PFSK-1 (cell line): Measurements from ENCODE around the gene RGS3.

Experiments used
- FOXP2 ChIP-seq: optimal IDR thresholded peaks from 2 replicates; pipeline ENCODE3; 2011; ENCODE audit warnings: borderline replicate concordance, control low read depth, inconsistent platforms; ENCODE audit not compliant: insufficient read depth; ENCODE audit errors: extremely low read length, extremely low read depth
- POLR2AphosphoS5 ChIP-seq: IDR thresholded peaks from 2 replicates; pipeline ENCODE4 v1.6.1; 2012; ENCODE audit warnings: low read depth, mild to moderate bottlenecking, control low read depth, low read length, moderate library complexity
- REST ChIP-seq, 2 experiments: IDR thresholded peaks; 2 replicates each; pipeline versions ENCODE4 v1.6.1 to v1.8.0; 2011 to 2012; ENCODE audit warnings: low read depth in 2 of 2, low read length in 2 of 2, control low read depth in 1 of 2, inconsistent platforms in 1 of 2, mild to moderate bottlenecking in 1 of 2, moderate library complexity in 1 of 2; ENCODE audit not compliant: insufficient read depth in 1 of 2
- SIN3A ChIP-seq: IDR thresholded peaks from 2 replicates; pipeline ENCODE4 v1.6.1; 2012; ENCODE audit warnings: mild to moderate bottlenecking, low read length, moderate library complexity, borderline replicate concordance; ENCODE audit not compliant: insufficient read depth
- TAF1 ChIP-seq: IDR thresholded peaks from 2 replicates; pipeline ENCODE4 v1.6.1; 2012; ENCODE audit warnings: low read length, control low read depth, borderline replicate concordance; ENCODE audit not compliant: insufficient read depth

Gene RGS3

GRCh38 chr9:113590991-113591898 is 127.7 kb downstream of the RGS3 start:
- TF ChIP-seq REST (IDR thresholded peaks at IDR 0.05; ENCODE audit: insufficient read depth in 1 of 2, low read depth in 2 of 2, low read length in 2 of 2) (no peak), SIN3A (no peak), POLR2AphosphoS5 (no peak), FOXP2 (no peak), TAF1 (no peak)

DNA sequence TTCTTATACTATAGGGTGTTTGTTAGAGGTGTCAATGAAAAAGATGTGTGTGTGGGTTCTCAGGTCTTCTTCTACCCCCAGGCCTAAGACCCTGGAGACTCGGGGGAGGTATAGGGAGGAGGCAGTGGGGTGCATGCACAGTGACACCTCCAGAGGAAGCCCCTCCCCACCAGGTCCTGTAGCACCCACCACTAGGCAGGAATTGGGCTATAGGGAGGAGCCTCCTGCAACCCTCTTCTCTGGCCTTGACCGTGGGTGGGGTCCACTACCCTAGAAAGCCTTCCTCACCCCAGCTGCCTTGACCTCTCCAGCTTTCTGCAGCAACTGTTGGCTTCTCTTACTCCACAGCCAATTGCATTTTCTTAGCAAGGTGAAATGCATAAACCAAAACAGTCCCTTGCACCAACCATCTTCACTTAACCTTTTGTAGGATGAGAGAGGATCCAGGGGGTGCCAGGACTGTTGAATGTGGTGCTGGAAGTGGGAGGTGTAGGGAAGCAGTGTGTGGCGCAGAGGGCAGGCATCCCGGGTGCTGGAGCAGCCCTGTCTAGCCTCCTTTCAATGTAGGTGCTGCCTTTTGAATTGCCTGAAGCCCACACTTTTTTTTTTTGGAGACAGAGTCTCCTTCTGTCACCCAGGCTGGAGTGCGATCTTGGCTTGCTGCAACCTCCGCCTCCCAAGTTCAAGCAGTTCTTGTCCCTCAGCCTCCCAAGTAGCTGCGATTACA is 128.5 kb downstream of the RGS3 start:
- TF ChIP-seq FOXP2: no peak
- no peak for TF ChIP-seq TAF1
- no peak for TF ChIP-seq POLR2AphosphoS5
- no peak for TF ChIP-seq SIN3A
- no peak for TF ChIP-seq REST (IDR thresholded peaks at IDR 0.05; ENCODE audit: insufficient read depth in 1 of 2, low read depth in 2 of 2, low read length in 2 of 2)

GRCh38 chr9:113592876-113593575 is 129.5 kb downstream of the RGS3 start:
- no peak for TF ChIP-seq REST (IDR thresholded peaks at IDR 0.05; ENCODE audit: insufficient read depth in 1 of 2, low read depth in 2 of 2, low read length in 2 of 2)
- no peak for TF ChIP-seq SIN3A
- no peak for TF ChIP-seq TAF1
- no peak for TF ChIP-seq FOXP2
- no peak for TF ChIP-seq POLR2AphosphoS5

DNA sequence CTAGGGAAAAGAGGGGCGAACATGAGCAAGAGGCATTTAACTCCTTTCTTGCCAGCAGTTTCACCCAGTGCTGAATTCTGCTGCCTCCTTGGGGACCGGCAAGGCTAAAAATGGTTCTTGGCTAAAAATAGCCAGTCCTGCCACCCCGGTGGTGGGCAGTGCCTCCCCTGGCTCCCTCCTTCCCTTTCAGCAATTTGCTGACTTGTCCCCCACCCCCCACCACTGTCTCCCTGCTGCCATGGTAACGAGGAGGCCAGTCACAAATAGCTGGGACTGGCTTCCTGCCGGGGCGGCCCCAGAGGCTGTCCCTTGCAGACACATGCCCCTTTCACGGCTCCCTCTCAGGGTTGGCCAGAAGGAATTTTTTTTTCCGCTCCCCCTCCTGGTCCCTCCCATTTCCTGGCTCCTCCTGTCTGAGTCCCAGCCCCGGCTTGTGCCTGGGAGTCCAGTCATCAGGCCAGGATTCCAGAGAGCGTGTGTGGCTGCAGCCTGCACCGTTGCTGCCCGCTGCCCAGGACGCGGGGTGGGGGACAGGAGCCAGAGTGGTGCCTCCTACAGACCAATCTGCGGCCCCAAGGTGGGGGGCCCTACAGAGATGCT is 130.3 kb downstream of the RGS3 start:
- TF ChIP-seq SIN3A: 0 out of 2 replicates have a peak, but pooled peaks have one; percentile 41
- no peak for TF ChIP-seq FOXP2
- peak; percentile 97 for TF ChIP-seq TAF1
- peak; percentile 98 for TF ChIP-seq POLR2AphosphoS5
- TF ChIP-seq REST (IDR thresholded peaks at IDR 0.05; ENCODE audit: insufficient read depth in 1 of 2, low read depth in 2 of 2, low read length in 2 of 2): peak; percentile 35 to 58; a peak in 2 of 4 replicates
